Measurements from ENCODE around the gene ACTR2. TPM values are rescaled to one million over a fixed set of nuclear protein-coding genes. Genes with fewer than 3 reads are reported as not detected.

ACTR2 gene
- total RNA-seq, 1 donor from 2014 or later = 107 TPM

DNA sequence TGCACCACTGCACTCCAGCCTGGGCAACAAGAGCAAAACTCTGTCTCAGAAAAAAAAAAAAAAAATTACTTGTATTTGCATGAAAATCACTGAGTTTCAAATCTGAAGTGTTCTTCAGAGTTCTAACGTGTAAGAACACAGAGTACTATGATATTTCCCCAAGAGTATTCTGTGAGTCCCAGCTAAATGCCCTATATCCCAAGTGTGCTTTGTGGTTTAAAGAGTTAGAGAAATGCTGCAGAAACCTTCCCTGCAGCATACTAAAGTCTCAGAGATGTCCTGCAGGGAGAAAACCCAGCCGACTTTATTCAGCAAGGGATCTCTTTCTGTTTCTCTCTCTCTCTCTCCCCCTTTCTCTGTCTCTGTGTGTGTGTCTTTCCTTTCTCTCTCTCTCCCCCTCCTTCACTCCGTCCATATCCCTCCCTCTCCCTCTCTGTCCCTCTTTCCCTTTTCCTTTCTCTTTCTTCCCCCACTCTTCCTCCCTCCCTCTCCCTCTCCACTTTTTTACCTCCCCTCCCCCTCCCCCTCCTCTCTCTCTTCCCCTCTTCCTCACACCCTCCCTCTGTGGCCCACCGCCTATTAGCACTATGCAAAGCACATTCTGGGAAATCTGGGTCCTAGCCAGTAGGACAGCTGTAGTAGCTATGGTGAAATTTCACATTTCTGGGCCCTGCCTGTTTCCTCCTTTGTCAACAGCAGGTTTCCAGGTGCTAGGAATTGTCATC lies 54.2 kb downstream of the ACTR2 start:
- DNase-seq = no peak

DNA sequence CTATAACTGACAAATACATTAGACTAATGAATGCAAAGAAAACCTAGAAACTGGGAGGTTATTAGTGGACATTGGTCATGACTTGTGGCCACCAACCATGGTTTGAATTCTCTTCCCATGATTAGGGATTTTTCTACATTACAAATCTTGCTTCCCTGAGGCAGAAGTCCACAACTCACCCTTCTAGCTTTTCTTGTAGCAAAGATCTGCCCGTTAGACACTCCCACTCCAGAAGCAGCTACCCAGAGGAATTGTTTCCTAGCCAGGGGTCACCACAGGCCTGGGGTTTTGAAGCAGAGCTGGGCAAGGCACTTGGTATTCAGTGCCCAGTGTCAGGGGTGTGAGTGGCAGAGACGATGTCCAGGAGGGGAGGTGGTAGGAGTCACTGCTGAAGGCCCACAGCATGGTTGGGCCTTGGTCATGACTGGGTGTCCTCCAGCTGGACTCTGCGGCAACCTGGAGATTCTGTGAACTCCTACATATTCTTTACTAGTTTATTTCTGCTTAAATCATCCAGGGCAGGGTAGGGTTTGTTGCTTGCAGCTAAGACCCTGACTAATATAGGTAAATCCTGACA lies 54.9 kb downstream of the ACTR2 start:
- DNase-seq = no peak

DNA sequence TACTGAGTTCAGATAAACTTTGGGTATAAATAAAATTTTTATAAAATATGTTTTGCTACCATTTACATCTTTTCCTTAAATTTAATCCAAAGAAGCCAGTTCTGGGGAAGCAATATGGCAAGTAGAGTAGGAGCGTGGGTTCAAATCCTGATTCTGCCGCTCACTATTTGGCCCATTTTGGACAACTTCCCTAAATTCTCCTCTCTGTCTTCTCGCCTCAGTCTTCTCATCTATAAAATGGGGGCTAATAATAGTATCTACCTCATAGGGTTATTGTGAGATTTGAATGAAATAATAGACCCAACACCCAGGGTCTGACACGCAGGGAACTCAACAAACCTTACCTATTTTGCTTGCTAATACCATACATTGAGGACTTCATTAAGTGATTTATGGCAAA lies 59.7 kb downstream of the ACTR2 start:
- no peak for DNase-seq

DNA sequence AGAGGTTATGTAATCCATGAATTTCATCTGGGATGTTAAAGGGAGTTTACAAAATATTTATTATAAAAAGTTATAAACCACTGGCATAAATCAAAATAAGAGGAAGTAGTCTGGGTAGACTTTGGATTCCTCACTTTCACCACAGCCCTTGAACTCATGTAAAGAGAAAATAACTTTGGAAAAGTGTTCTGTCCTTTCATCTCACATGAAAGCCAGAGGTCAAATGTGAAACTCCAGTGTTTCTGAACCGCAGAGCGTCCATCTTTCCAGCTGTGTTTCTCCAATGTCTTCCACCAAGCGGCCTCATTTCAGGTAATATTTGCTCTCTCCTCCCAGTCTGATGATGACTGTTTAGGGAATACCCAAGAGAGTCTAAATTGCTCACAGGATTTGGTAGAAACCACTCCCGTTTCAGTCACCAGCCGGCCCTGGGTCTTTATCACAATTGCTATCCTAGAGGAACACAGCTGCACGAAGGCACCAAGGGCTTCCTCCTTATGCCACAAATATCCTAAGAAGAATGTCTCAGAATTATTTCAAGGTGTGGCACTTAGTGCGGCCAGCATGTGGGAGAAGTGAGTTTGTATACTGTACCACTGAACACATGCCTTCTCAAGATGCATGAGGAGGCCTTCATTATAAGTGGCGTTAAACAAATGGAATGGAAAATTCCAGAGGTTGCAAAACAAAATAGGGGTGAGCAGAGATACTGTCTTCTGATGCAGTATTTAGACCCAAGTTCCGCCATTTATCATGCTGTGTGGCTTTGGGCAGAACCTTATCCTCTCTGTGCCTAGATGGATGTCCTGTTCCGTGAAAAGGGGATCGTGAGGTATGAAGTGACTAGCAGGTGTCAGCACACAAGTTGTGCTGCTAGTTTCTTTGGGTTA lies 63.8 kb downstream of the ACTR2 start:
- no peak for DNase-seq

DNA sequence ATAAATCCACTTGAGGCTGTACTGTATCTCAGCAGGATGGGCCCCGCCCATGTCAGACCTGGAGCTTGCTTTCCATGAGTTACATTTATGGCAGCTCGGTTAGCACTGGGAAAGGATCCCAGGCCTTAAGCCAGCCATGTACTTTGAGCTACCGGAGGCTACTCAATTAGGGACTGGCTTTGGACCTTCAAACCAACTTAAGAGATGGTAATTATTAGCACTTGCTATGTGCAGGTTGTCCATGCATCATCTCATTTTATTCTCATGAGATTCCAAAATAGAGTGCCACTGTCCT lies 64.4 kb downstream of the ACTR2 start:
- no peak for DNase-seq

DNA sequence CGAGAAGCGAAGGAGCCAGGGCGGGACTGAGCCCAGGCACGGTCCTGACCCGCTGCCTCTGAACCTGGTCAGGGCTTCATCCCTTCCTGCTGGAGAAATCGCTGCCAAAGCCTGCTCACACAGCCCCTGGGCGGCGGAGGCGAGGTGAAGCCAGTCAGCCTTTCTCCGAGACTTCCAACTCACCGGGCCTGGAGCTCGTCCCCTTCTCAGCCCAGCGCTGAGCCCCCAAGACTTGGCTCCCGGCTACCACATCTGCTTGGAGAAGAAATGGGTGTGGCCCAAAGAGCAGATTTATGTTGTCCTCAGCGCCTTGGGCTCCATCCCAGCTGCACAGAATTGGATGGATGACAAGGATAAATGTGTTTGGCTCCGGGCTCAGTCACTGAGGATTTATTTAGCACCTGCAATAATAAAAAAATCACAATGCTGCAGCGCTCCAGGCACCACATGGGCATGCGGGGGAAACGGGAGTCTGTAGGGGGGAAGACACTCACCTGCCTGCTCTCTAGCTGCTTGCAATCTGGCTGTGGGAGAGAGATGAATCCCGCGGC lies 64.9 kb downstream of the ACTR2 start:
- no peak for DNase-seq

DNA sequence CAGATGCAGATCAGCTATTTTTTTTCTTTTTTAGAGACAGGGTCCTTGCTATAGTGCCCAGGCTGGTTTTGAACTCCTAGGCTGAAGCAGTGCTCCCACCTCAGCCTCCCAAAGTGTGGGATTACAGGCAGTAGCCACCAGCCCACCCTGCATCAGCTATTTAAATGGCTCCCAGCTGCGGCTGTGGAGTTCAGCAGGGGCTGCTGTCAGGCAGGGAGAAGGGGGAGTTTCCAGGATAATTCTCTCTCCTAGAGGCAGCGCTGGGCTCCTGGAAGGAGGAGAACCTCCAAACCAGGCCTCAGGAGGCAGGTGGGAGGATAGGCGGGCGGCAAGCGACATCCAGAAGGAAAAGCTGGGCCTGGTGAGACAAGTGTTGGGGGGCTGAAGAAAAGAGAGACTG lies 65.7 kb downstream of the ACTR2 start:
- DNase-seq = no peak

DNA sequence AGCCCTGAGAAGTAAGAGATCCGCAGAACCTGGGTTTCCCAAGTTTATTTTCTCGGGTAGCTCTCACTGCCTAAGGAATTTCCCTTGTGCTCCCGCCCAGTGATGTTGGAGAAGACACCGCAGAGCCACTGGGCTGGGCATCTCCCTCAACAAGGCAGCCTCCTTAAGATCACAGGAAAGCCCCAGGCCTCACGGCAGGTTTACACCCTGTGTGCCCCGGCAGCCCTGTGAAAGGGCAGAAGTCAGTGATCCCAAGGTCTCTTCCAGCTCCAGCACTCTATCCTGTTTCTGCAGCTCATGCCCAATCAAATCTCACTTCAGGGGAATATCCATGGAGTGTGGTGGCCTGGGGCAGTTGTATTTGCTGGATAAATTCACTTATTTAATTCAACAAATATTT lies 66.5 kb downstream of the ACTR2 start:
- no peak for DNase-seq

DNA sequence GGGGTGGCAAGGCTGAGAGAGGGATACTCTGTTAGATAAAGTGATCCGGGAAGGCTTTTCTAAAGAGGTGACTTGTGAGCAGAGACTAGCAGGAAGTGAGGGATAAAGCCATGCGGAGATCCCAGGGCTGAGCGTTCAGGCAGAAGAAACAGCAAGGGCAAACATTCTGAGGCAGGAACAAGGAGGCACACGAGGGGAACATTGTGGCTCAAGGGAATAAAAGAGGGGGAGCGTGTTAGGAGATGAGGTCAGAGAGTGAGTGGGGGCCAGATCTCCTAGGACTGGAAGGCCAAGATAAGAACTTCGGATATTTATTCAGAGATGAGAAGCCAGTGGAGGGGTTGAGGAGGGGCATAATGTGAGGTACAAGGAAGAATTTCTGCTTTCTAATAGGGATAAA lies 67.1 kb downstream of the ACTR2 start:
- DNase-seq = no peak

DNA sequence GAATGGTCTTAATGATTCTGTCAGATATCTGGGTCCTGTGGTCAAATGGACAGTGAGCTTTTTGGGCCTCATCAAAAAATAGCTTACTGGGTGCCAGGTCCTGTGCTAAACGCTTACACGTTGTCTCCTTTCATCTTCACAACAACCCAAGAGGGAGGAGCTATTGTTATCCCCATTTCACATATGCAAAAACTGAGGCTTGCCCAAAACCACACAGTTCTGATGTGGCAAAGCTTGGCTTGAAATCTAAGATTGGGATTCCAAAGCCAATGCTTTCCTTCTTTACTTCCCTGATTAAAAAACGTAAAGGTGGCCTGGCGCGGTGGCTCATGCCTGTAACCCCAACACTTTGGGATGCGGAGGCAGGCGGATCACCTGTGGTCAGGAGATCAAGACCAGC lies 69.3 kb downstream of the ACTR2 start:
- no peak for DNase-seq

DNA sequence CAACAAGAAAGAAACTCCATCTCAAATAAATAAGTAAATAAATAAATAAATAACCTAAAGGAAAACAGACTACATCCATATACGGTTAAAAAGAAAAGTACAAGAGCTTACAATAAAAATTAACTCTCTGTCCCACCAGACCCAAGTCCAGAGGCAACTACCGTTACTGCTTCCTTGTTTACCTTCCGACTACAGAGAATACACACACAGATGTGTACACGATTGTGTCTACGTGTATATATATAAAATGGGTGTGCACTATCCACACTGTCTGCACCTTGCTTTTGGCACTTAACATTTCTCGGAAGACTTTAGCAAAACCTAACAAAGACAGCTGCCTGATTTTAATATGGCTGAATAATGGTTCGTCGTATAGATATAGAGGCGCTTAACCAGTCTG lies 69.9 kb downstream of the ACTR2 start:
- DNase-seq = no peak

DNA sequence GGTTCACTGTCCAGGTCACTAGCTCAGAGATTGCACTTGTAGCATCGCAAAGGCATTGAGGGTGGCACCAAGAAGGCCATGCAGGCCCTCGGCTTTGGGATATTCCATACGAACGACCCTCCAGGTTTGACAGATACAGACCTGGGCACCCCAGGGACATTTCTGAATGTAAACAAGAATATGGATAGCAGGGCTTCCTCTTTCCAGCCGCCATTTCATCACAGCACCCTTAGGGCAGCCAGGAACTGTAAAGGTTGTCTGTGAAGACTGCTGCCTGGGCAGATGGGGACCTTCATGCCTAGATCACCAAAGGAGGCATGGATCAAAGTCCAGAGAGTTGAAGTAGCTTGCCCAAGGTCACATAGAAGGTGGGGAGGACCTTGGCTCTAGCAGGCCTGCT lies 70.5 kb downstream of the ACTR2 start:
- DNase-seq = no peak

DNA sequence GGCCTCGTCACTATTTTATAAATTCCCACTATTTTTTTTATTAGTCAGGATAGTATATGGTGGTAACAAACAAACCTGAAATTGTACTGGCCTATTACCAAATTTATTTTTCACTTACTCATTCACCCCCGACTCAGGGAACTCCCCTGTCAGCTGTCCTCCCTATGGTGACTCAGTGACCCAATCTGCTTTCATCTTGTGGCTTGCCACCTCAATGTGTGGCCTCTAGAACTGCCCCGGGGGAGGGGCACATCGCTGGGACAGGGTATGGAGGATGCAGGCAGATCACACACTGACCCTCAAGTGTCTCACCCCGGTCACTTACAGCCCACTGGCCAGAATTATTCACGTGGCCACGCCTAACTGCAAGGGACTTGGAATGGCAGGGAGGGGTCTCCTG lies 71.6 kb downstream of the ACTR2 start:
- DNase-seq = no peak

DNA sequence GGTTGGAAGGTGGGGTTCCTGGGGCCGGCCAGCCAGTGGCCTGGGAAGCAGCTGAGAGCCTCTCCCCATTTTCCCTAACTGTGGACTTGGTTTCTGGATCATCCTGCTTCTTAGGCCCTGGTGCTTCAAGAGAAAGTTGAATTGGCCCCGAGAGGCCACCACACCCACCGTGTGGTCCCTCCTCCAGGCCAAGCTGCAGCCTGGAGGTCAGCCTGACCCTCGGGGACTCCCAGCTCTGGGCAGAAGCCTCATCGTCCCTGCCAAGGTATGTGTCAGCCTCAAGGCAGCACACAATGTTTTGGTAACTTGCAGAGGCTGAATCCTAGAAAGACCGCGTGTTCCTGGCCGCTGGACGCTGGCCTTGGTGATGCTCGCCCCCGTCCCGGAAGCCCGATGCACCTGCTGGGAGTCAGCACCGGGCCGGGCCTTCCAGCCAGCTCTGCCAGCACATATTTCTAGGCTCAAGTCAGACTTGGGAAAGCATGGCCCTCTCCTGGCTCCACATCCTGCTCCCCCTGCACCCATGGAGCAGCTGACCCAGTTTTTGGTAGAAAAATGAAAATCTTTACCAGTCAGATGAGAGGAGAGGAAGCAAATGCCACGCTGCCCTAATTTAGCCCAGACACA lies 72.6 kb downstream of the ACTR2 start:
- DNase-seq = no peak

DNA sequence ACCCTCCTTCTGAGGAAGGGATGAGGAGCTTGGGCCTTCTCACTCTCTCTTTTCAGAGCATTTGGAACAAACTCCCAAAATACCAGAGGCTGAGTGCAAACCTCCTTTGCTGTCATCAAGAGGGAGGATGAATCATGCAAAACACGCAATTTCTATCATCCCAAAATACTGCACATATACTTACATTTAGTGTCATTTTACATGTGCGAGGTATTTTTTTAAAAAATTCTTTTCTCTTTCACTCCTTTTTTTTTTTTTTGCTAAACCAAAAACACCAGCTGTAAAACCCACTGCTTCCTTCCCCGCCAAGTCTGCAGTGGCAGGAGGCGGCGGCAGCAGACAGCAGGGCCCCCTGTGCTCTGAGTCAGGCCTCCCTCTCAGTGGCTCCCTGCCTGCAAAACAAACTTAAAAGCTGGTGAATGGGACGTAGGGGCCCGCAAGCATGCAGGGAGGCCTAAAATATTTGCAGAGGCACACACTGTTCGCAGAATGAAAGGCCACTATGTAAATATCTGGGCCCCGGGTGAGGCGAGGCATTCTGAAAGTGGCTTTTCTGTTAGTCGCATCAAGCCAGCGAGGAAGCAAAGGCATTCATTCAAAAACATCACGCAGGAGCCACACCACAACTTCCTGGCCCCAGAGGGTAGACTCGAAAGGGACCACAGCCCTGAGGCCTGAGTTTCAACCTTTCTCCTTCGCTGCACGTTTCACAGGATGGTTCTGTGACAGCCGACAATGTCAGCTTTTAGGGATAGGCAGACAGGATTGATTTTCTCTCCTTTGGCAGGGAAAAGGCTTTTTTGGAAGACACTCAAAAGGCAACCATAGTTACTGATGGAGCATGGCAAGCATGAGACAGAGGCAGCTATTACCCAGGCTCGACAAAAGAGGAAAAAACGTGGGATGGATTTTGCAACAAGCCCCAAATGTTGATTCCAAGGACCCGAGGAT lies 73.4 kb downstream of the ACTR2 start:
- DNase-seq = no peak

DNA sequence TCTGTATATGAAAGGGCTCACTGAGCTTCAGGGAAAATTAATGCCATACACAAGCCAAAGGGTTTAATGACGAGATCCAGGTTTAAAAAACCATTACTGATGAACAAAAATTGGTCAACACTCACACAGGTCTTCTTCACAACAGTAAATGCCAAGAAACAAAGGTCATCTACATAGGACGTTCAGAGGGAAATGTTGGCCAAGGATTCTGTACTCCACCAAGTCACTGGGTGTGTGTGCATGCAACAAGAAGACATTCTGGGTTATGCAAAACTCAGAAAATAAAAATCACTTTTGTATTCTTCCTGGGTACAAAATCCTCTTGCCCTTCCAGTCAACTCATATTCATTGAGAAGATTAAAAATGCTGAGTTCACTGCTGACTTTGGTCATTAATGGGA lies 78.3 kb downstream of the ACTR2 start:
- DNase-seq = no peak

DNA sequence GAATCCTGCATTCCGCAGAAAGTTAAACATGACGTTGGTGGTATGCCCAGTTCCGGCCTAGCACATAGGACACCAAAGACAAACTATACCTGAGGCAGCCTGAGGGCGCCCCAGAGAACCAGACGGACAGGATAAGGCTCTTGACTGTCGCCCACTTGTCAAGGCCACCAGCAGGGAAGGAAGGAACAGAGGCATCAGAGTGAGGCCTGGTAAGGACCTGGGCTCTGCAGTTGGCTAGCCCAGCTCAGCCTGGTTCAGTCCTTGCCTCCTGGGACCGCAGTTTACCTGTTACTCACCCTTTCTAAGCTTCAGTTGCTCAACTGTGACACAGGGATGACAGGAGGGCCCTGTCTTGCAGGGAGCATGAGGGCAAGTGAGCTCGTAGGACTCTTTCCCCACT lies 82.1 kb downstream of the ACTR2 start:
- no peak for DNase-seq

DNA sequence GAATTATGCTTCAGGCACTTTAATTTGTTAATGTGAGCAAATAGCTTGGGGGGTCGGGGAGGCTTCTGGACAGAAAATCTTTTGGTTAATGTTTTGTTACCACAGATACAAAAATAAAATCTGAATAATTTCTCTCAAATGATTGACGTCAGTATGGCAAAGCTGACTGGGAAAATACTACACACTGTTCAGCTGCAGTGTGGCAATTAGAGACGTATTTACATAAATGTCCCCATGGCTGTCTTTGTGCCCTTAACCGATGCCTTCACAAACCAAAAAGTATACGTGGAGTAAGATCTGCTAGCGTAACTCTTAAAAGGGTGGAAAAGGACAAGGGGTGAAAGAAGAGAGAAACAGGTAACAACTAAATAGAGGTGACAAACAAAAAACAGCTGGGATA lies 83.4 kb downstream of the ACTR2 start:
- DNase-seq = no peak

DNA sequence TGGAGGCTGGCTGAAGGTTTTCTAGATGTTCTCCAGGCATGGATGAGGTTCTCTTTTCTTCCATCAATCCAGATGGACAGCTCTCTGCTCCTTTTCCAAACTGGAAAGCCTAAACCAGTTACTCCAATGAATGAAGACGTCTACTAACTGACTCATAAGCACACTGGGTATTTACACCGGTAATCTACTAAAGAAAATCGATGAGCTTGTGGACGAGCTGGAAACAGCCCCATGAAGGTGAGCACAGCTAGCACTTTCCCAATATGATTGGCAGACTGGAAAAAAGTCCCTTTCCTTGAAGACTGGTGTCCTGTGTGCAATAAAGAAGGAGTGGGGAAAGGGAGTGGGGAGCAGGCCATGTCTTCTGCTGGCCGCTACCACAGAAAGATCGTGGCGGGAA lies 84.0 kb downstream of the ACTR2 start:
- DNase-seq = no peak

DNA sequence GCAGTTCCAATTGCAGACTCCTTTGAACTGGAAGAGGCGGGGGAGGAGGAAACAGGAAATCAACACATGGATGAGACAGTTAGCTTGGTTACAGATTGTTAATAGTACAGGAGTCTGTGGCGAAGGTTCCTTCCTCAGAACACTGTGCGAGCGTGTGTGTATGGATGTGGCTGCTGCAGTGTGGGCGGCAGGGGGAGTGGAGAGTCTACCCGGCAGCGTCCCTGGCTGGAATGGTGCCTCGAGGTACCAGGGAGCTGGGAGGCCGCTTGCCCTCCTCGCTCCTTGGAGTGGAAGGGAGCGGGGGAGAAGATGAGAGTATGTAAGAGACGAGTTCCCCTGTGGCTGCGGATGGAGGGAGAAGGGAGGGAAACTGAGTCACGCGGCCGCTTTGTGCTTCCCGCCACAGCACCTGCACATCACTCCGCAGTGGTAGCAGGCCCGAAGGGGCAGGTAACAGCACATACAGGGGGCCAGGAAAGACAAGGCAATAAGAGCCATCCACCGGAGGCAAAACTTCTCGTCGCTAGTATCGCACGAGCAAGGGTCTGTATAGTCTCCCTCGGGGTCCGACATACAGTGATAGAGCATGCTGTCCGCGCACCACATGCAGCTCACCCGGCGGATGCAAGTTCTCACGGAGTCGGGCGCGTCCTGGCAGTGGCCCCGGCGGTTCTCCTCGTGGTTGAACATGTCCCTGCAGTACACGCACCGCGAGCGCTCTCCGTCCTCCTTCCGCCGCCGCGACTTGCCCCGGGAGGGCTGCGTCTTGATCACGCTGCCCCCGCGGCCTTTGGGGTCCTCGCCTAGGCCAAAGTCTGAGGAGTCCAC lies 85.7 kb downstream of the ACTR2 start:
- DNase-seq = peak; percentile 18

DNA sequence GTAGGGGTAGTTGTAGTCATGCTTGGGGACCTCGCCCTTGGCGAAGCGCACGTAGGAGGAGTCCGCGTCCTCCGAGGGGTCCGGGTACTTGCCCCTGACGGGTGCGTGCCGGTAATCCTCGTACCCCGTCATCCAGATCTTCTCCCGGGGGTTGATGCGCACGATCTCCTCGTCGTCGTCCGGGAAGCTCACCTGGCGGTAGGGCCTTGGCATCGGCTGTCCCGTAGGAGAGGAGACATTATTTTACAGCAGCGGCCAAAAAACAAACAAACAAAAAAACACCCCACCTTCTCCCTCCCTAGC lies 86.3 kb downstream of the ACTR2 start:
- no peak for DNase-seq
